Measurements from ENCODE around the gene ABI3BP. TPM values are rescaled to one million over a fixed set of nuclear protein-coding genes. Genes with fewer than 3 reads are reported as not detected.
"Not testable (repeated sequence)": the region's sequence is repeated elsewhere in the genome, so short reads cannot be mapped to it uniquely, and the experiment has no call there.

Gene ABI3BP
- total RNA-seq, 4 donors from 2014 or later: 18.2 to 77.0 (median 29.4) TPM

- Histone ChIP-seq H3K27me3 (no peaks in the 10 kb centered on the region), H3K9me3 (no peaks in the 10 kb centered on the region), H3K36me3 (no peaks in the 10 kb centered on the region), H3K4me1 (no peaks in the 10 kb centered on the region), H3K27ac (no peak overlapping the region), H3K4me3 (no peak overlapping the region)
- TF ChIP-seq POLR2A (IDR thresholded peaks at IDR 0.05) (no peak), CTCF (IDR thresholded peaks at IDR 0.05) (no peak)
- no peak for DNase-seq
Observed at GRCh38 chr3:101020351-101021015, 27.3 kb upstream of the ABI3BP start.

GRCh38 chr3:101017017-101017416 lies 23.8 kb upstream of the ABI3BP start:
- no peak overlapping the region for H3K4me3 ChIP-seq
- H3K4me1 ChIP-seq: no peaks in the 10 kb centered on the region
- no peak overlapping the region for H3K27ac ChIP-seq
- TF ChIP-seq POLR2A (IDR thresholded peaks at IDR 0.05) (no peak), CTCF (IDR thresholded peaks at IDR 0.05) (no peak)
- no peaks in the 10 kb centered on the region for H3K27me3 ChIP-seq
- H3K9me3 ChIP-seq: no peaks in the 10 kb centered on the region
- DNase-seq: no peak
- H3K36me3 ChIP-seq: no peaks in the 10 kb centered on the region

GRCh38 chr3:101012312-101012711 lies 19.1 kb upstream of the ABI3BP start:
- DNase-seq, H3K4me3 ChIP-seq, H3K4me1 ChIP-seq, H3K27me3 ChIP-seq, H3K27ac ChIP-seq, H3K36me3 ChIP-seq, H3K9me3 ChIP-seq: not testable (repeated sequence)

GRCh38 chr3:101011136-101011535 lies 17.9 kb upstream of the ABI3BP start:
- DNase-seq: no peak
- Histone ChIP-seq H3K4me1 (no peaks in the 10 kb centered on the region), H3K9me3 (no peaks in the 10 kb centered on the region), H3K27ac (no peak overlapping the region), H3K36me3 (no peaks in the 10 kb centered on the region), H3K27me3 (no peaks in the 10 kb centered on the region), H3K4me3 (no peak overlapping the region)
- TF ChIP-seq CTCF (IDR thresholded peaks at IDR 0.05) (no peak), POLR2A (IDR thresholded peaks at IDR 0.05) (no peak)

GRCh38 chr3:101010296-101010695 lies 17.1 kb upstream of the ABI3BP start:
- H3K36me3 ChIP-seq: no peaks in the 10 kb centered on the region
- H3K27ac ChIP-seq: no peak overlapping the region
- no peaks in the 10 kb centered on the region for H3K27me3 ChIP-seq
- DNase-seq: no peak
- H3K9me3 ChIP-seq: no peaks in the 10 kb centered on the region
- no peaks in the 10 kb centered on the region for H3K4me1 ChIP-seq
- no peak overlapping the region for H3K4me3 ChIP-seq
- TF ChIP-seq CTCF (IDR thresholded peaks at IDR 0.05) (no peak), POLR2A (IDR thresholded peaks at IDR 0.05) (no peak)

GRCh38 chr3:101009386-101009785 lies 16.2 kb upstream of the ABI3BP start:
- DNase-seq: no peak
- TF ChIP-seq CTCF (IDR thresholded peaks at IDR 0.05) (no peak), POLR2A (IDR thresholded peaks at IDR 0.05) (no peak)
- no peaks in the 10 kb centered on the region for H3K27me3 ChIP-seq
- H3K4me3 ChIP-seq: no peak overlapping the region
- H3K36me3 ChIP-seq: no peaks in the 10 kb centered on the region
- H3K4me1 ChIP-seq: no peaks in the 10 kb centered on the region
- H3K9me3 ChIP-seq: no peaks in the 10 kb centered on the region
- H3K27ac ChIP-seq: no peak overlapping the region

All from Peyer's patch (tissue), 4 donors.